Measurements from ENCODE around the gene BABAM1.

BABAM1 gene

GRCh38 chr19:17254636-17255035 lies 12.6 kb upstream of the BABAM1 start:
- no peak overlapping the region for H3K14ac ChIP-seq (ENCODE audit: low read length)
- H3K4me3 ChIP-seq (ENCODE audit: low read length in 2 of 2), result no peak overlapping the region
- H2BK12ac ChIP-seq (ENCODE audit: low read length), result no peak overlapping the region
- no peak overlapping the region for H2BK5ac ChIP-seq (ENCODE audit: low read length)
- H2BK120ac ChIP-seq (ENCODE audit: low read depth, low read length), result no peak overlapping the region
- H3K18ac ChIP-seq (ENCODE audit: low read length), result no peak overlapping the region
- no peaks in the 10 kb centered on the region for H3K36me3 ChIP-seq (replicated peaks in 1 of 2; ENCODE audit: control insufficient read depth in 2 of 2, insufficient read depth in 2 of 2, low read length in 2 of 2)
- no peak overlapping the region for H2BK15ac ChIP-seq (ENCODE audit: low read length)
- H3K27ac ChIP-seq (replicated peaks; ENCODE audit: low read length), result no peak overlapping the region
- no peak overlapping the region for H3K23ac ChIP-seq (ENCODE audit: low read depth, low read length, poor library complexity)
- no peak overlapping the region for H2AFZ ChIP-seq (ENCODE audit: low read length)
- H3K27me3 ChIP-seq (ENCODE audit: control insufficient read depth in 3 of 3, insufficient read depth in 3 of 3, low read depth in 1 of 3, low read length in 3 of 3), result peaks cover 0 to 4% (median 0%) of the 10 kb centered on the region in 3 experiments
- no peaks in the 10 kb centered on the region for H3K79me1 ChIP-seq (ENCODE audit: low read depth, low read length)
- no peak overlapping the region for H3K4me2 ChIP-seq (ENCODE audit: insufficient read depth, low read length, poor library complexity, severe bottlenecking)
- H3K4me1 ChIP-seq (ENCODE audit: control insufficient read depth in 2 of 2, insufficient read depth in 1 of 2, low read depth in 1 of 2, low read length in 2 of 2), result peaks cover 0 to 2% of the 10 kb centered on the region in 2 donors
- no peak overlapping the region for H3K4ac ChIP-seq (ENCODE audit: low read length)
- no CpG with 5 or more reads among the region's 10 CpGs for WGBS, 2 donors (ENCODE audit: extremely low coverage in 2 of 2, insufficient read length in 2 of 2, insufficient replicate concordance in 1 of 2)
- H3K9ac ChIP-seq (ENCODE audit: low read depth, low read length, poor library complexity), result peak overlapping the region; percentile 30
- no peak overlapping the region for H4K91ac ChIP-seq (ENCODE audit: low read depth, low read length, poor library complexity)
- no peak overlapping the region for H4K8ac ChIP-seq (ENCODE audit: low read depth, low read length)
- no peak for DNase-seq (ENCODE audit: low spot score)
- peaks cover 0 to 12% of the 10 kb centered on the region in 2 donors for H3K9me3 ChIP-seq (replicated peaks in 1 of 2; ENCODE audit: control insufficient read depth in 2 of 2, insufficient read depth in 1 of 2, low read depth in 1 of 2, low read length in 2 of 2)
- H2AK5ac ChIP-seq (ENCODE audit: low read depth, low read length), result no peak overlapping the region

GRCh38 chr19:17255150-17255621 lies 12.1 kb upstream of the BABAM1 start:
- DNase-seq (ENCODE audit: low spot score), result no peak

GRCh38 chr19:17256130-17256529 lies 11.1 kb upstream of the BABAM1 start:
- no peak overlapping the region for H3K4me3 ChIP-seq (ENCODE audit: low read length in 2 of 2)
- H3K4ac ChIP-seq (ENCODE audit: low read length), result no peak overlapping the region
- no peak overlapping the region for H2BK5ac ChIP-seq (ENCODE audit: low read length)
- H3K4me1 ChIP-seq (ENCODE audit: control insufficient read depth in 2 of 2, insufficient read depth in 1 of 2, low read depth in 1 of 2, low read length in 2 of 2), result peaks cover 0 to 2% of the 10 kb centered on the region in 2 donors
- H3K27me3 ChIP-seq (ENCODE audit: control insufficient read depth in 3 of 3, insufficient read depth in 3 of 3, low read depth in 1 of 3, low read length in 3 of 3), result peaks cover 0 to 2% (median 0%) of the 10 kb centered on the region in 3 experiments
- no peak overlapping the region for H4K91ac ChIP-seq (ENCODE audit: low read depth, low read length, poor library complexity)
- H3K9ac ChIP-seq (ENCODE audit: low read depth, low read length, poor library complexity), result no peak overlapping the region
- H3K36me3 ChIP-seq (replicated peaks in 1 of 2; ENCODE audit: control insufficient read depth in 2 of 2, insufficient read depth in 2 of 2, low read length in 2 of 2), result no peaks in the 10 kb centered on the region
- no peak overlapping the region for H2BK12ac ChIP-seq (ENCODE audit: low read length)
- no peak overlapping the region for H2AFZ ChIP-seq (ENCODE audit: low read length)
- H2AK5ac ChIP-seq (ENCODE audit: low read depth, low read length), result no peak overlapping the region
- no peak overlapping the region for H2BK15ac ChIP-seq (ENCODE audit: low read length)
- no peak overlapping the region for H3K14ac ChIP-seq (ENCODE audit: low read length)
- DNase-seq (ENCODE audit: low spot score), result no peak
- H3K79me1 ChIP-seq (ENCODE audit: low read depth, low read length), result no peaks in the 10 kb centered on the region
- no peak overlapping the region for H3K18ac ChIP-seq (ENCODE audit: low read length)
- no peak overlapping the region for H3K23ac ChIP-seq (ENCODE audit: low read depth, low read length, poor library complexity)
- WGBS, 2 donors (ENCODE audit: extremely low coverage in 2 of 2, insufficient read length in 2 of 2, insufficient replicate concordance in 1 of 2), result no CpG with 5 or more reads among the region's 3 CpGs
- H2BK120ac ChIP-seq (ENCODE audit: low read depth, low read length), result no peak overlapping the region
- H3K9me3 ChIP-seq (replicated peaks in 1 of 2; ENCODE audit: control insufficient read depth in 2 of 2, insufficient read depth in 1 of 2, low read depth in 1 of 2, low read length in 2 of 2), result peaks cover 0 to 19% of the 10 kb centered on the region in 2 donors
- H4K8ac ChIP-seq (ENCODE audit: low read depth, low read length), result no peak overlapping the region
- H3K27ac ChIP-seq (replicated peaks; ENCODE audit: low read length), result no peak overlapping the region
- H3K4me2 ChIP-seq (ENCODE audit: insufficient read depth, low read length, poor library complexity, severe bottlenecking), result no peak overlapping the region

More at GRCh38 chr19:17255150-17255621, 12.1 kb upstream of the BABAM1 start:
- Histone ChIP-seq H3K27ac (replicated peaks; ENCODE audit: low read length) (no peak overlapping the region), H3K23ac (ENCODE audit: low read depth, low read length, poor library complexity) (peak overlapping the region; percentile 16), H2AFZ (ENCODE audit: low read length) (no peak overlapping the region), H3K9me3 (replicated peaks in 1 of 2; ENCODE audit: control insufficient read depth in 2 of 2, insufficient read depth in 1 of 2, low read depth in 1 of 2, low read length in 2 of 2) (peaks cover 0 to 15% of the 10 kb centered on the region in 2 donors), H3K36me3 (replicated peaks in 1 of 2; ENCODE audit: control insufficient read depth in 2 of 2, insufficient read depth in 2 of 2, low read length in 2 of 2) (no peaks in the 10 kb centered on the region), H3K4me3 (ENCODE audit: low read length in 2 of 2) (no peak overlapping the region), H4K91ac (ENCODE audit: low read depth, low read length, poor library complexity) (no peak overlapping the region), H3K79me1 (ENCODE audit: low read depth, low read length) (no peaks in the 10 kb centered on the region), H2BK5ac (ENCODE audit: low read length) (no peak overlapping the region), H3K4me2 (ENCODE audit: insufficient read depth, low read length, poor library complexity, severe bottlenecking) (no peak overlapping the region), H3K4me1 (ENCODE audit: control insufficient read depth in 2 of 2, insufficient read depth in 1 of 2, low read depth in 1 of 2, low read length in 2 of 2) (peaks cover 0 to 2% of the 10 kb centered on the region in 2 donors), H3K14ac (ENCODE audit: low read length) (no peak overlapping the region), H2BK12ac (ENCODE audit: low read length) (no peak overlapping the region), H3K27me3 (ENCODE audit: control insufficient read depth in 3 of 3, insufficient read depth in 3 of 3, low read depth in 1 of 3, low read length in 3 of 3) (peaks cover 0 to 2% (median 0%) of the 10 kb centered on the region in 3 experiments), H2AK5ac (ENCODE audit: low read depth, low read length) (no peak overlapping the region), H2BK15ac (ENCODE audit: low read length) (no peak overlapping the region), H3K9ac (ENCODE audit: low read depth, low read length, poor library complexity) (no peak overlapping the region), H3K4ac (ENCODE audit: low read length) (no peak overlapping the region), H2BK120ac (ENCODE audit: low read depth, low read length) (no peak overlapping the region), H4K8ac (ENCODE audit: low read depth, low read length) (no peak overlapping the region), H3K18ac (ENCODE audit: low read length) (no peak overlapping the region)
- WGBS, 2 donors (ENCODE audit: extremely low coverage in 2 of 2, insufficient read length in 2 of 2, insufficient replicate concordance in 1 of 2), result no CpG with 5 or more reads among the region's 18 CpGs

- no peak overlapping the region for H2BK12ac ChIP-seq (ENCODE audit: low read length)
- no peak overlapping the region for H3K4me2 ChIP-seq (ENCODE audit: insufficient read depth, low read length, poor library complexity, severe bottlenecking)
- H3K4me1 ChIP-seq (ENCODE audit: control insufficient read depth in 2 of 2, insufficient read depth in 1 of 2, low read depth in 1 of 2, low read length in 2 of 2), result peaks cover 0 to 2% of the 10 kb centered on the region in 2 donors
These were observed 8.0 kb upstream of the BABAM1 start for GRCh38 chr19:17259118-17259780.

More at GRCh38 chr19:17259118-17259780, 8.0 kb upstream of the BABAM1 start:
- Histone ChIP-seq H4K8ac (ENCODE audit: low read depth, low read length) (no peak overlapping the region), H3K79me1 (ENCODE audit: low read depth, low read length) (no peaks in the 10 kb centered on the region), H3K23ac (ENCODE audit: low read depth, low read length, poor library complexity) (no peak overlapping the region), H3K18ac (ENCODE audit: low read length) (no peak overlapping the region), H3K4ac (ENCODE audit: low read length) (no peak overlapping the region), H2BK120ac (ENCODE audit: low read depth, low read length) (no peak overlapping the region), H3K4me3 (ENCODE audit: low read length in 2 of 2) (no peak overlapping the region), H4K91ac (ENCODE audit: low read depth, low read length, poor library complexity) (no peak overlapping the region), H3K27ac (replicated peaks; ENCODE audit: low read length) (no peak overlapping the region), H2BK5ac (ENCODE audit: low read length) (no peak overlapping the region), H3K27me3 (ENCODE audit: control insufficient read depth in 3 of 3, insufficient read depth in 3 of 3, low read depth in 1 of 3, low read length in 3 of 3) (peaks cover 0 to 2% (median 0%) of the 10 kb centered on the region in 3 experiments), H2AK5ac (ENCODE audit: low read depth, low read length) (no peak overlapping the region), H2BK15ac (ENCODE audit: low read length) (no peak overlapping the region), H3K14ac (ENCODE audit: low read length) (no peak overlapping the region), H3K36me3 (replicated peaks in 1 of 2; ENCODE audit: control insufficient read depth in 2 of 2, insufficient read depth in 2 of 2, low read length in 2 of 2) (no peaks in the 10 kb centered on the region), H3K9me3 (replicated peaks in 1 of 2; ENCODE audit: control insufficient read depth in 2 of 2, insufficient read depth in 1 of 2, low read depth in 1 of 2, low read length in 2 of 2) (peaks cover 0 to 19% of the 10 kb centered on the region in 2 donors), H2AFZ (ENCODE audit: low read length) (peak overlapping the region; percentile 53), H3K9ac (ENCODE audit: low read depth, low read length, poor library complexity) (no peak overlapping the region)
- no peak for DNase-seq (ENCODE audit: low spot score)
- whole genome bisulfite sequencing, 2 donors (ENCODE audit: extremely low coverage in 2 of 2, insufficient read length in 2 of 2, insufficient replicate concordance in 1 of 2), result no CpG with 5 or more reads among the region's 9 CpGs
